ENCODE results near the gene NTM. TPM values are rescaled to one million over a fixed set of nuclear protein-coding genes. Genes with fewer than 3 reads are reported as not detected.

The NTM gene
- total RNA-seq, 6 donors from 2014 or later, result 4.1 to 151 (median 115) TPM

- ATAC-seq (ENCODE audit: low FRiP score in 2 of 2), result no peak
- Histone ChIP-seq H3K27me3 (no peaks in the 10 kb centered on the region), H3K4me3 (no peak overlapping the region), H3K27ac (no peak overlapping the region), H3K36me3 (no peaks in the 10 kb centered on the region), H3K9me3 (no peaks in the 10 kb centered on the region), H3K4me1 (no peaks in the 10 kb centered on the region)
- no peak for TF ChIP-seq POLR2AphosphoS5 (IDR thresholded peaks at IDR 0.05)
- no peak for TF ChIP-seq EP300 (IDR thresholded peaks at IDR 0.05)
- TF ChIP-seq CTCF (IDR thresholded peaks at IDR 0.05), result no peak
- no peak for TF ChIP-seq POLR2A (IDR thresholded peaks at IDR 0.05)
- no peak for DNase-seq
- 84 to 91% methylated on average over 7 of the region's 7 CpGs for WGBS, 2 donors
Measured at GRCh38 chr11:132039521-132039920, 669.1 kb downstream of the NTM start.

GRCh38 chr11:132042296-132042695 lies 671.9 kb downstream of the NTM start:
- no peak for ATAC-seq (ENCODE audit: low FRiP score in 2 of 2)

GRCh38 chr11:132043714-132044113 lies 673.3 kb downstream of the NTM start:
- WGBS, 2 donors, result 92% methylated on average over 1 of the region's 1 CpG
- Histone ChIP-seq H3K4me3 (no peak overlapping the region), H3K4me1 (no peaks in the 10 kb centered on the region), H3K27ac (no peak overlapping the region), H3K9me3 (no peaks in the 10 kb centered on the region), H3K36me3 (no peaks in the 10 kb centered on the region), H3K27me3 (no peaks in the 10 kb centered on the region)
- no peak for TF ChIP-seq POLR2AphosphoS5 (IDR thresholded peaks at IDR 0.05)
- no peak for TF ChIP-seq POLR2A (IDR thresholded peaks at IDR 0.05)
- no peak for TF ChIP-seq CTCF (IDR thresholded peaks at IDR 0.05)
- no peak for TF ChIP-seq EP300 (IDR thresholded peaks at IDR 0.05)
- DNase-seq (no peak), ATAC-seq (ENCODE audit: low FRiP score in 2 of 2) (no peak)

More at GRCh38 chr11:132042296-132042695, 671.9 kb downstream of the NTM start:
- Histone ChIP-seq H3K4me3 (no peak overlapping the region), H3K36me3 (no peaks in the 10 kb centered on the region), H3K4me1 (no peaks in the 10 kb centered on the region), H3K9me3 (no peaks in the 10 kb centered on the region), H3K27me3 (no peaks in the 10 kb centered on the region), H3K27ac (no peak overlapping the region)
- WGBS, 2 donors, result 83 to 87% methylated on average over 2 of the region's 2 CpGs
- no peak for DNase-seq
- no peak for TF ChIP-seq POLR2AphosphoS5 (IDR thresholded peaks at IDR 0.05)

- no peaks in the 10 kb centered on the region for H3K27me3 ChIP-seq
- DNase-seq, result no peak
- no peaks in the 10 kb centered on the region for H3K36me3 ChIP-seq
- H3K9me3 ChIP-seq, result no peaks in the 10 kb centered on the region
- TF ChIP-seq POLR2AphosphoS5 (IDR thresholded peaks at IDR 0.05) (no peak), POLR2A (IDR thresholded peaks at IDR 0.05) (no peak), EP300 (IDR thresholded peaks at IDR 0.05) (no peak), CTCF (IDR thresholded peaks at IDR 0.05) (no peak)
- peak in 1 of 2 donors; percentile 42 for ATAC-seq (ENCODE audit: low FRiP score in 2 of 2)
- no peak overlapping the region for H3K4me3 ChIP-seq
- H3K27ac ChIP-seq, result no peak overlapping the region
- no peaks in the 10 kb centered on the region for H3K4me1 ChIP-seq
- WGBS, 2 donors, result 59 to 63% methylated on average over 3 of the region's 3 CpGs
Measured at GRCh38 chr11:132045107-132045506, 674.7 kb downstream of the NTM start.

- TF ChIP-seq CTCF (IDR thresholded peaks at IDR 0.05), result no peak
- no peak for TF ChIP-seq POLR2A (IDR thresholded peaks at IDR 0.05)
- no peak for TF ChIP-seq POLR2AphosphoS5 (IDR thresholded peaks at IDR 0.05)
- TF ChIP-seq EP300 (IDR thresholded peaks at IDR 0.05), result no peak
- DNase-seq, result no peak
- WGBS, 2 donors, result 70 to 76% methylated on average over 2 of the region's 2 CpGs
- no peaks in the 10 kb centered on the region for H3K9me3 ChIP-seq
- H3K27me3 ChIP-seq, result no peaks in the 10 kb centered on the region
- no peaks in the 10 kb centered on the region for H3K36me3 ChIP-seq
- H3K4me1 ChIP-seq, result no peaks in the 10 kb centered on the region
- H3K27ac ChIP-seq, result no peak overlapping the region
- no peak for ATAC-seq (ENCODE audit: low FRiP score in 2 of 2)
- no peak overlapping the region for H3K4me3 ChIP-seq
Measured at GRCh38 chr11:132046288-132046865, 676.0 kb downstream of the NTM start.
